Astrocyte of the cerebellum (primary cell): ENCODE data around the gene ZNF746.
"Not testable (repeated sequence)": the region's sequence is repeated elsewhere in the genome, so short reads cannot be mapped to it uniquely, and the experiment has no call there.

Experiments used
- DNase-seq: peaks from one replicate; pipeline ENCODE4 v3.0.0-alpha.2; 2011; ENCODE audit warnings: low read depth
- H3K4me3 ChIP-seq: 2 replicates; pipeline ENCODE4 v1.5.1; 2011; ENCODE audit warnings: mild to moderate bottlenecking, low read depth, low read length, moderate library complexity
- in situ Hi-C: cut with HindIII; loops from 2 replicates; pipeline ENCODE4 v1.10.0; 2017; ENCODE audit warnings: low sequenced_read_pairs
- TF ChIP-seq, protein P1 (sequence below): IDR thresholded peaks from 2 replicates; pipeline ENCODE4 v1.5.1; 2012; ENCODE audit warnings: low read length, low read depth, moderate library complexity, mild to moderate bottlenecking; ENCODE audit errors: missing control alignments

ZNF746 gene

DNA sequence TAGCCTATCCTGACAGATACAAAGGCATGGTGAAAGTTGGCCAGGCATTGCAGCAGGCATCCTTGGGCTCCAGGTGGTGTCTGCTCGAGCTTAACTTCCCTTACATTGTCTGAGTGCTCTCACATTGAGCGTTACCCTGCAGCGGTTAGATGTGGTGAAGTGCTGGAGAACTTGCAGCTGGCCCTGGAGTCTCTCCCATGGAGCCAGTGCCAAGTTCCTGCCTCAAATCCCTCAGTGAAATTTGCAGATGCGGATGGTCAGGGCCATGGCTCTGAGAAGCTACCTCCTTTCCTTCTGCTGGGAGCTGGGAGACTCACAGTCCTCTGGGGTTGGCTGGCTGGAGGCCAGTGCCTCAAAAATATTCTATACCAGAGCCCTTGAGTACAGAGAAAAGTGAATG is 3.3 kb upstream of the ZNF746 start:
- TF ChIP-seq, protein P1, sequence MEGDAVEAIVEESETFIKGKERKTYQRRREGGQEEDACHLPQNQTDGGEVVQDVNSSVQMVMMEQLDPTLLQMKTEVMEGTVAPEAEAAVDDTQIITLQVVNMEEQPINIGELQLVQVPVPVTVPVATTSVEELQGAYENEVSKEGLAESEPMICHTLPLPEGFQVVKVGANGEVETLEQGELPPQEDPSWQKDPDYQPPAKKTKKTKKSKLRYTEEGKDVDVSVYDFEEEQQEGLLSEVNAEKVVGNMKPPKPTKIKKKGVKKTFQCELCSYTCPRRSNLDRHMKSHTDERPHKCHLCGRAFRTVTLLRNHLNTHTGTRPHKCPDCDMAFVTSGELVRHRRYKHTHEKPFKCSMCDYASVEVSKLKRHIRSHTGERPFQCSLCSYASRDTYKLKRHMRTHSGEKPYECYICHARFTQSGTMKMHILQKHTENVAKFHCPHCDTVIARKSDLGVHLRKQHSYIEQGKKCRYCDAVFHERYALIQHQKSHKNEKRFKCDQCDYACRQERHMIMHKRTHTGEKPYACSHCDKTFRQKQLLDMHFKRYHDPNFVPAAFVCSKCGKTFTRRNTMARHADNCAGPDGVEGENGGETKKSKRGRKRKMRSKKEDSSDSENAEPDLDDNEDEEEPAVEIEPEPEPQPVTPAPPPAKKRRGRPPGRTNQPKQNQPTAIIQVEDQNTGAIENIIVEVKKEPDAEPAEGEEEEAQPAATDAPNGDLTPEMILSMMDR = no peak
- in situ Hi-C loops = no loop called here
- no peak overlapping the region for H3K4me3 ChIP-seq
- no peak for DNase-seq

DNA sequence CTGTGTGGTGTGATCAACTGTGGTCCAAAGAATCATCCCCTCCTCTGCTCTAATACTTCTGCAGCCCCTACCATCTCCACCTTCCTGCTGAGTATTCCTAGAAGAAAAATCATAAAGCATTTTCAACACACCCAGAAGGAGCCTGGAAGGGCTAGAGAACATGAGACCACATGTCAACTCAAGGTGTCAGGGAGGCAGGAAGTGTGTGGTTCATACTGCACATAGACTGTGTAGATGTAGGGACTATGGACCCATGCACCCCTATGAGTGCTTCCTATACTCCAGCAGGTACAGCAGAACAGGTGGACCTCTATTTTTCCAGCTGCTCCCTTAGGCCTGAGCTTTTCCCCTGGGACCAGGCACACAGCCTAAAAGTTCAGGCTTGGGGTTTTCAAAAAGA is 2.6 kb upstream of the ZNF746 start:
- DNase-seq = no peak
- TF ChIP-seq, protein P1 = no peak
- no peak overlapping the region for H3K4me3 ChIP-seq
- in situ Hi-C loops = no loop called here

DNA sequence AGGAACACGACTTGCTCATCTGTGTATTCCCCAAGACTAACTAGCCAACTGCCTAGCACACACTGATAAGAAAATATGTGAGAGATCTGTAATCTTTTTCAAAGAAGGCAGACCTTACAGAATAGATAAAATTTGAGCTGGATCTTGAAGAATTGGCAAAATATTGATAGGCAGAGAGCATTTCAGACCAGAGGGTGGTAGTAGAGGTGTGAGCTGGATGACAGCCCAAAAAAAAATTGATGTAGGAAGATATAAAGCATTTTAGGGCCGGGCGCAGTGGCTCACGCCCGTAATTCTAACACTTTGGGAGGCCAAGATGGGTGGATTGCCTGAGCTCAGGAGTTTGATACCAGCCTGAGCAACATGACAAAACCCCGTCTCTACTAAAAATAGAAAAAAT is 1.2 kb upstream of the ZNF746 start:
- no peak overlapping the region for H3K4me3 ChIP-seq
- no peak for DNase-seq
- in situ Hi-C loops = no loop called here
- TF ChIP-seq, protein P1 = no peak

DNA sequence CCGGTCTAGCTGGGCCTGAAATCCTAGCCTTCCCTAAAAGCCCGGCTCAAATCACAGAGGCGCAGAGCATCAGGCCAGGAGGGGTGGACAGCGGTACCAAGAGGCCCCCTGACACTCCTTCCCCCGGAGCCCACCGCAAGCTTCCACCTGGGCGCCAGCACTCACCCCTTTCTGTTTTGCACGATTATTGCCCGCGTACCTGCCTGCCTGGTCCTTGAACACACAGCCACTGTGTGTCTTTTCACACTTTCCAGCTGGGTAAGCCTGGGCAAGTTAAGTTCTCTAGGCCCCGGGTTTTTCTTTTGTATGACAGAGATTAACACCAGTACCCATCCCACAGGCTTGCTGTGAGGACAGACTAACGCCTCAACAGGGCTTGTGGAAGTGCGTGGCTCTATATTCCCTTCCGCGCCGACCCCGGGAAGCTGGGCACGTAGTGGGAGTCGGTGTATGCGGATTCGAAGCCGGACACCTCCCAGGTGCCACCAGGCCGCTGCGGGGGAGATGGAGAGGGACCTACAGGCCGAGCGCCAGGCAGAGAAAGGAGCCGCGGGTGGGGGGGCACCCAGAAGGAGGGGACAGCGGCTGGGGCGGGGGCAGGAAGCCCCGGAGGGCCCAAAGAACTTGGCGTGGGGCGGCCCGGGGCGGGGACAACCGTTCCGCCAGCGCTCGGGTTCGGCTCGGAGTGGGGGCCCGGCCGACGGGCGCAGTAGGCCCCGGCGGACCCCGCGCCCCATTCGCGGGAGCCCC is 792 bp downstream of the ZNF746 start:
- DNase-seq = no peak
- in situ Hi-C loops = no loop called here
- TF ChIP-seq, protein P1 = no peak
- peak overlapping the region; percentile 66 for H3K4me3 ChIP-seq

DNA sequence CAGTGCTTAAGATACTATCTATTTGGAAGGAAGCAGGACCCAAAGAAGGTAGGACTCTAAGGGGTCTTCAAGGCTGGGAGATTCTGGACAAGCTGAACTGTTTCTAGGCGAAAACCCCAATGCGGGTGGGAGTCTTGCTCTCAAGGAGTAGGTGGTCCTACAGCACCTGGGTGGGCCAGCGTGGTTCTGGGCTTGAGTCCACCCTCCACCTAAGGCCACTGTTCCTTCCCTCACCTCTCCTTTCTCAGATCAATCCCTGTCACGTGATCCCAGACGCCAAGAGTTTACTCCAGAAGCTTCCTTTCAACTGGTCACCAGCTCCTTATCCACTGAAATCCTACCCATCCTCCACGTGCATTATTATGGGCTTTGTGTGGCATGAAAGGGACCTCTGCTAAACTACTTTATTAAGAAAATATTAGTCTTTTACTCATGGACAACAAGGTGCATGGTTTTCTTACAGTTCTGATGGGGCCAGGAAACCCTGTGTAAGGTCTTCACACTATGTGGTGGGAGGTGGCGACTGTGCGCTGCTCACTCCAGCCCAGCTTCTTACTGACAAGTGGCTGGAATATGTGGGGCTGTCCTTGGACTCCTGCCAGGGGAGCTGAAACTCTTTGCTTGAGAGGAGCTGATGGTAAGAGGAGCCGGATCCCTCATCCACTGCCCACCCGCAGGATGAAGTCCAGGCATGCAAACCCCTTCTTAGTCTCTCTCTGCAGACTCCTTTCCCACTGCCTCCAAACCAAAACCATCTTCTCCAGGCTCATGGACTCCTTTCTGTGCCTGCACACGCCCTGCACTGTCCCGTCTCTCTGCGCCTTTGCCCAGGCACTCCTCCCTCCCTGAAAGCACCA is 1.6 kb downstream of the ZNF746 start:
- TF ChIP-seq, protein P1 = no peak
- peak overlapping the region; percentile 66 for H3K4me3 ChIP-seq
- in situ Hi-C loops = no loop called here
- DNase-seq = peak; percentile 57

DNA sequence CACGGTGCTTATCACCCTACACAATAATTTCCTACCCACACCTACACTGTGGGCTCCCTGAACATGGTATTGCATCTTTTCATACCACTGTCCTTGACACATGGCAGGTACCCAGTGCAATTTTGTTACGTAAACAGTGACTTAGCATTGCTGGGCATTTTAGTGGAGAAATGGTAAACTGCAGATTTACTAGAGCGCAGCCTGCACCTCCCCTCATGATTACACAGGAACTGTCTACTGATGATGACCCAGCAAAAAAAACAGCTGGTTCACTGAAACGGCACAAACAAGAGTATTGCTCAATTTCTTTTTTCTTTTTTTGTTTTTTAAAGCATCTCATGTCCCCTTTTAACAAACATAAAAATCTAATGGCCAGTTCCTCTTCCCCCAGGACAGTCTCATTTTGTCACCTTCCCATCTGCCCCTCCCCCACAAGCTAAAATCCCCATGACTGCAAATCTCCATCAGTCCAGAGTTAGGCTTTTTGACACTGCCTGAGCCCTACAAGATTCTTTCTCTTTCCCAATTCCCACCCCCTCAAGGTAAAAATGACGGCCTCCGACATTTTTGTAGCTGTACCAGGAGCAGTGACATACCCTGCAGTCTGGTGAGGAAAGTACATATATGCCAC is 2.8 kb downstream of the ZNF746 start:
- no peak overlapping the region for H3K4me3 ChIP-seq
- TF ChIP-seq, protein P1 = no peak
- no peak for DNase-seq
- in situ Hi-C loops = no loop called here

DNA sequence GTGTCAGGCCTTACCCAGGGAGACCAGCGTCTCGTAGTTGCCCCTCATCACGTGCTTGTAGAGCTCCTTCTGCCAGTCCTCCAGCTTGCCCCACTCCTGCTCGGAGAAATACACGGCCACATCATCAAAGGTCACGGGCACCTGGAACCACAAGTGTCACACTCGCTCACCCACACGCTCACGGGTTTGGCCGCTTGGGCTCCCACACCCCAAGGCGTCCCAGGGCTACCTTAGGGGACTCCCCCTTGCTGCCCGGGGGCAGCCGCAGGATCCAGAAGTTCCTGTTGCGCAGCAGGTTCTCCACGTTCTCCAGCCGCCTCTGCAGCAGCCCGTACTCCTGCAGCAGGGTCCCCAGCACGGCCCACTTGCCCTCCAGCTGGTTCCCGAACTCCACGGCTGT is 3.6 kb downstream of the ZNF746 start:
- H3K4me3 ChIP-seq, in situ Hi-C loops, DNase-seq: not testable (repeated sequence)
